DOHH2 (cell line): ENCODE measurements around the gene SAMD4A.
A peak's percentile ranks its signal among the peaks of the same experiment; 100 is the strongest.

ENCODE experiments used
- H3F3A ChIP-seq: fragments of 200-600 bp; sonication (generic), shearing (Covaris generic); 2 replicates; pipeline ENCODE4 v1.6.0; 2016; ENCODE audit warnings: antibody characterized with exemption, mild to moderate bottlenecking; ENCODE audit not compliant: control insufficient read depth, insufficient read depth
- H3K27ac ChIP-seq: fragments of 200-600 bp; sonication (generic); 2 replicates; pipeline ENCODE4 v1.5.1; 2014; ENCODE audit warnings: low read depth, mild to moderate bottlenecking, low read length, moderate library complexity
- H3K27me3 ChIP-seq: fragments of 200-600 bp; sonication (generic); 2 replicates; pipeline ENCODE4 v1.6.1; 2014; ENCODE audit warnings: mild to moderate bottlenecking, low read length, mixed read lengths; ENCODE audit not compliant: control insufficient read depth
- H3K36me3 ChIP-seq: fragments of 200-600 bp; sonication (generic); 2 replicates; pipeline ENCODE4 v1.6.1; 2014; ENCODE audit warnings: mild to moderate bottlenecking, low read length, moderate library complexity, mixed read lengths; ENCODE audit not compliant: control insufficient read depth
- H3K4me1 ChIP-seq: fragments of 200-600 bp; sonication (generic); 2 replicates; pipeline ENCODE4 v1.6.1; 2014; ENCODE audit warnings: mild to moderate bottlenecking, low read length, mixed read lengths; ENCODE audit not compliant: control insufficient read depth
- H3K4me2 ChIP-seq: fragments of 200-600 bp; sonication (generic); 2 replicates; pipeline ENCODE4 v1.6.0; 2014; ENCODE audit warnings: mild to moderate bottlenecking, low read length, moderate library complexity
- H3K4me3 ChIP-seq: fragments of 200-600 bp; sonication (generic); 2 replicates; pipeline ENCODE4 v1.5.1; 2014; ENCODE audit warnings: mild to moderate bottlenecking, low read length, mixed read lengths
- H3K79me2 ChIP-seq: fragments of 200-600 bp; sonication (generic); 2 replicates; pipeline ENCODE4 v1.6.1; 2014; ENCODE audit warnings: mild to moderate bottlenecking, low read length, mixed read lengths; ENCODE audit not compliant: control insufficient read depth
- H3K9me2 ChIP-seq: fragments of 200-600 bp; sonication (generic); replicated peaks from 2 replicates; pipeline ENCODE4 v1.6.1; 2014; ENCODE audit warnings: mild to moderate bottlenecking, low read length, mixed read lengths; ENCODE audit not compliant: control insufficient read depth
- H3K9me3 ChIP-seq: fragments of 200-600 bp; sonication (generic); 2 replicates; pipeline ENCODE4 v1.6.1; 2014; ENCODE audit warnings: antibody characterized with exemption, low read length, mixed read lengths; ENCODE audit not compliant: control insufficient read depth, insufficient read depth
- H4K20me1 ChIP-seq: fragments of 200-600 bp; sonication (generic); 2 replicates; pipeline ENCODE4 v1.6.0; 2014; ENCODE audit warnings: low read depth, mild to moderate bottlenecking, antibody characterized with exemption, low read length, moderate library complexity; ENCODE audit not compliant: control insufficient read depth, insufficient read depth
- EZH2phosphoT487 ChIP-seq: fragments of 200-600 bp; sonication (generic); IDR thresholded peaks from 2 replicates; pipeline ENCODE4 v1.6.1; 2017; ENCODE audit warnings: borderline replicate concordance, mild to moderate bottlenecking, antibody characterized with exemption, low read length, moderate library complexity, mixed read lengths
- TF ChIP-seq, protein P1 (sequence below): fragments of 200-600 bp; sonication (generic); IDR thresholded peaks from one replicate; pipeline ENCODE4 v1.5.1; 2014; ENCODE audit warnings: antibody characterized with exemption, mild to moderate bottlenecking, low read depth, low read length; ENCODE audit not compliant: poor library complexity, severe bottlenecking

Gene SAMD4A

DNA sequence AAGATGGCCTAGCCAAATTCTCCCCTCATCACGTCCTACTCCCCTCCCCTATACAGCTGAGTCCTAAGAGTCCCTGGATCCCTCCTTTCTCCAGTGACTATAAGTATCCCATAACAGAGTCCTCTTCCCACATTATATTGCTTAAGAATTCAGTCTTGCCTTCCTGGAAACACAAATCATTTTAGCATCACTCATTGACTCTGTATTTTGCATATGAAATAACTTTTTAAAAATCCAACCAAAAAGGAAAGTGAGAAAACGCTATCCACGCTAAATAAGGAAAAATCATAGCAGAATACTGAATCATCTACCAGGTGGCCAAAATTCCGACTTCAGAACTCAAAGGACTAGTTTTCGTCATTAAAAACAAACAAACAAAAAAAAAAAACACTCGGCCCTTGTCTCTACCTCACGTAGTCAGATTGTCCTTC lies 205.5 kb downstream of the SAMD4A start:
- no peaks in the 10 kb centered on the region for H4K20me1 ChIP-seq
- no peaks in the 10 kb centered on the region for H3K9me3 ChIP-seq
- H3K9me2 ChIP-seq: no peaks in the 10 kb centered on the region
- no peak overlapping the region for H3K4me2 ChIP-seq
- peaks cover 18% of the 10 kb centered on the region for H3K4me1 ChIP-seq
- no peak overlapping the region for H3K4me3 ChIP-seq
- H3K27me3 ChIP-seq: peaks cover 18% of the 10 kb centered on the region
- no peak overlapping the region for H3K27ac ChIP-seq
- H3K36me3 ChIP-seq: no peaks in the 10 kb centered on the region
- no peak for TF ChIP-seq EZH2phosphoT487
- TF ChIP-seq, protein P1, sequence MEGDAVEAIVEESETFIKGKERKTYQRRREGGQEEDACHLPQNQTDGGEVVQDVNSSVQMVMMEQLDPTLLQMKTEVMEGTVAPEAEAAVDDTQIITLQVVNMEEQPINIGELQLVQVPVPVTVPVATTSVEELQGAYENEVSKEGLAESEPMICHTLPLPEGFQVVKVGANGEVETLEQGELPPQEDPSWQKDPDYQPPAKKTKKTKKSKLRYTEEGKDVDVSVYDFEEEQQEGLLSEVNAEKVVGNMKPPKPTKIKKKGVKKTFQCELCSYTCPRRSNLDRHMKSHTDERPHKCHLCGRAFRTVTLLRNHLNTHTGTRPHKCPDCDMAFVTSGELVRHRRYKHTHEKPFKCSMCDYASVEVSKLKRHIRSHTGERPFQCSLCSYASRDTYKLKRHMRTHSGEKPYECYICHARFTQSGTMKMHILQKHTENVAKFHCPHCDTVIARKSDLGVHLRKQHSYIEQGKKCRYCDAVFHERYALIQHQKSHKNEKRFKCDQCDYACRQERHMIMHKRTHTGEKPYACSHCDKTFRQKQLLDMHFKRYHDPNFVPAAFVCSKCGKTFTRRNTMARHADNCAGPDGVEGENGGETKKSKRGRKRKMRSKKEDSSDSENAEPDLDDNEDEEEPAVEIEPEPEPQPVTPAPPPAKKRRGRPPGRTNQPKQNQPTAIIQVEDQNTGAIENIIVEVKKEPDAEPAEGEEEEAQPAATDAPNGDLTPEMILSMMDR: no peak
- H3F3A ChIP-seq: no peaks in the 10 kb centered on the region
- no peaks in the 10 kb centered on the region for H3K79me2 ChIP-seq

DNA sequence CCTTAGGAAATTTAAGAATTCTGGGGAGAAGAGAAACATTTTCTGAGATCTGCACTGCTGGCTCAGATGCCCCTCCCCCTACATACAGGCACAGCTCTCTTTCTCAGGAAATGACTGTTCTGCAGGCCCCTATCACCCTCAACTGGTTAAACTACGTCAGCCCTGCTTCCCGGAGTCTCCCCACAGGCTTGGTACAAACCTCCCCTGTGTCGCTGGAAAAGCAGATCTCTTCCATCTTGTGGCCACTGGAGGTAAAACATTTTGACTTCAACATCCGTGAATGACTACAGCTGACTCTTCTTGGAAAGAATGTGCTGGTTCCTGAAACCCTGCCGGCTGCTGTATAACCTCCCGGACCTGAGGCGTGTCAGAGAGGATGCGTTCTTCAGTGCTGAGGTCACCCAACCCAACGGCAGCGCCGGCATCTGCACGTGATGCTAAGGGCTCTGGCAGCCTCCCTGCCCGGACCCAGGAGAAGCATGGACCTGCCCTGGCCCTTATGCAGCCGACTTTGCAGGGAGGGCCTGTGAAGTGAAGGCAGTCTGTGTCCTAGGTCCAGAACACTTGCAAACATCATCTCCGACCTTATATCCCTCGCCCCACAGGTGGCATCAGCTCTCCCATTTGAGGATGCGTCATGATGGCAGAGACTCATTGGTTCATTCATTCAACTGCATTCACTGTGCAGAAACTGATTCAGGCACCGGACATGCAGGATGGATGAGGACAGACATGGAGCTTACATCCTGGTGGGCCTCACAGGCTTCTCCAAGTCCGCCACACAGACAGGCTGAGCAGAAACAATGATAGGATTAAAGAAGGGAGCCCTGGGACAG lies 206.5 kb downstream of the SAMD4A start:
- TF ChIP-seq, protein P1: peak; percentile 48
- no peak for TF ChIP-seq EZH2phosphoT487
- no peak overlapping the region for H3K4me3 ChIP-seq
- H3K4me2 ChIP-seq: peak overlapping the region; percentile 19
- H3K36me3 ChIP-seq: no peaks in the 10 kb centered on the region
- no peak overlapping the region for H3K27ac ChIP-seq
- no peaks in the 10 kb centered on the region for H3K9me2 ChIP-seq
- H3K79me2 ChIP-seq: no peaks in the 10 kb centered on the region
- H4K20me1 ChIP-seq: no peaks in the 10 kb centered on the region
- peaks cover 18% of the 10 kb centered on the region for H3K4me1 ChIP-seq
- H3F3A ChIP-seq: no peaks in the 10 kb centered on the region
- H3K27me3 ChIP-seq: peaks cover 18% of the 10 kb centered on the region
- H3K9me3 ChIP-seq: no peaks in the 10 kb centered on the region

DNA sequence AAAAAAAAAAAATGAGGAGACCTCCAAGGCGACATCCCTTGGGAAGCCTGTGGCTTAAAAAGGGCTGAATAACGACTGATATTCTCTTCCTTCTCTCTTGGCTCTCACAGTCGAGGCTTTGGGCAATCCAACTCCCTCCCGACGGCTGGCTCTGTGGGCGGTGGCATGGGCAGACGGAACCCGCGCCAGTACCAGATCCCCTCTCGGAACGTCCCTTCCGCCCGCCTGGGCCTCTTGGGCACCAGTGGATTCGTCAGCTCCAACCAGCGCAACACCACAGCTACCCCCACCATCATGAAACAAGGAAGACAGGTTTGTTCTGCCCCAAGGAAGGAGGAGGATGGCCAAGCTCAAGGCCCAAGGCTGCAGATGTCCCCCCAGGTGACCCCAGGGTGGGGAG lies 207.9 kb downstream of the SAMD4A start:
- Histone ChIP-seq H3K4me2 (no peak overlapping the region), H3K9me2 (no peaks in the 10 kb centered on the region), H3K4me3 (no peak overlapping the region), H3K9me3 (no peaks in the 10 kb centered on the region), H3K27ac (no peak overlapping the region), H4K20me1 (no peaks in the 10 kb centered on the region), H3F3A (no peaks in the 10 kb centered on the region), H3K4me1 (peaks cover 18% of the 10 kb centered on the region), H3K27me3 (peaks cover 18% of the 10 kb centered on the region), H3K79me2 (no peaks in the 10 kb centered on the region), H3K36me3 (no peaks in the 10 kb centered on the region)
- no peak for TF ChIP-seq EZH2phosphoT487
- TF ChIP-seq, protein P1: no peak
